Measurements from ENCODE around the gene ACACA.
A peak's percentile ranks its signal among the peaks of the same experiment; 100 is the strongest.
"Not testable (repeated sequence)": the region's sequence is repeated elsewhere in the genome, so short reads cannot be mapped to it uniquely, and the experiment has no call there.

ACACA gene

GRCh38 chr17:37359682-37360188 is 46.9 kb downstream of the ACACA start:
- H3K4me3 ChIP-seq (ENCODE audit: low read length): peak overlapping the region; percentile 23
- peak; percentile 40 for DNase-seq (ENCODE audit: low read depth)
- no peak for TF ChIP-seq CTCF (IDR thresholded peaks at IDR 0.05; ENCODE audit: insufficient read depth, low read depth, low read length, missing control alignments)

DNA sequence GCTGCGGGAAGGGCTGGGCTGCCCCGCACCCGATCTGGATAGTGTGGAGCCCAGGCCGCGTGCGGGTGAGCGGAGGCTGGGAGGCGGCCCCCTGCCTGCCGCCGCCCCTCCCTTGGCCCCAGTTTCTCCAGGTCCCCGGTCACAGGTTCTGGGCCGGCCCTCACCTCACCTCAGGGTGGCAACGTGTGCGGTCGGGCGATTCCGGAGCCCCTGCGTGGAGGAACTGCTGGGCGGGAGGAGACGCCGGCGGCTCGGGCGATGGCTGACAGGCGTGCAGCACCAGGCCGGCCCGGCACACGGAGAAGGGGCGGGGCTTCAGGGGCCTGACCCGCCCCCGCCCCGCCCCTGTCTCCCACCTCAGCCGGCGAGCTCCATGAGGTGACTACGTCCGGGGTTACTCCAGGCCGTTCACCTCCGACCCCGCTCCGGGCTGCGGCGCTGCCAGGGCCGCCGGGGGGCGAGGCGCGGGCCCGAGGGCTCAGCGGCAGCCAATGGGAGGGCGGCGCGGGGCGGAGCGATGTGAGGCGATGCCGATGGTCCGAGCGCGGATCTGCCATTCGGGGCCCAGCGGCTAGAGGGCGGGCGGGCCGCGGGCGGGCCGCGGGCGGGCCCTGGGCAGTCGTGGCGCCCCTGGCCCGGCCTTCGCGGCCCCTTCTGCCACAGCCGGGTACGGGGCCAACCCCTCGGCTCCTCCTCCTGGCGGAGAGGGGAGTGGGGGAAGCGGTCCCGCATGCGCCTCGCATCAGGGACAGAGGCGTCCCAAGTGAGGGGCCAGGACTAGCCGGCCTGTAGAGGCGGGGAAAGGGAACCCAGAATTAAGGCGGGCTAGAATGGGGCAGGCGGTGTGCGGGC is 47.6 kb downstream of the ACACA start:
- peak; percentile 79 for DNase-seq (ENCODE audit: low read depth)
- peak overlapping the region; percentile 93 for H3K4me3 ChIP-seq (ENCODE audit: low read length)
- no peak for TF ChIP-seq CTCF (IDR thresholded peaks at IDR 0.05; ENCODE audit: insufficient read depth, low read depth, low read length, missing control alignments)

DNA sequence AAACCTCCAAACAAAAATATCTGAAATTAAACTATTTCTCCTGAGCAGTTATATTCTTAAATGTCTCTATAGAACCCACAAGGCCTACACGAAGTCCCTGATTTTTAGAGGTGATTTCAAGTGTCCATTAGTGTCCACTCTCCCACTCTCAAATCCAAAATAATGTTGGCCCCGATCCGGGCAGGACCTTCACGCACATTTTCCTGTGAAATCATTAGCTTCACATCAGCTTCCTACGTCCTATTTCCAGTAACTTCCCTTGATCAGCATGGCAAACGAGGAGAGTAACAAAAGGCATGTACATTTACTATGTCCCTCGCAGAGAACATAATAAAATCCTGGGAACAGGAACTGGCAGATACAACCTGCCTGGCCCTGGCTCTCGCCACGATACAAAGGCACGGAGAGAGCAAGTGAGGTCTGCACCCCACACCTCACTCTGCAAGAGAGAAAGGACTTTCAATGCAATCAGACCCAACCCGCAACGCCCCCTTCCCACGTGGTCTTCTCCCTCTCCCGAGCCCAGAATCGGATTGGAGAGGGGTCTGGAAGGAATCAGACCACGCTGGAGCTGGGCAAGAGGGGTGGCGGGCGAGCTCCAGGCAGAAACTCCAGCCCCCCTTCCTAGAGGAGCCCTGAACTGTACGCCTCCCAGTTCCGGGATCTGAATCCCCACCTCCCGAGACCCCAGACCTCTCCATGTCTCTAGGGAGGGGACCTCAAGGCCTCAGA is 48.4 kb downstream of the ACACA start:
- peak; percentile 43 for DNase-seq (ENCODE audit: low read depth)
- TF ChIP-seq CTCF (IDR thresholded peaks at IDR 0.05; ENCODE audit: insufficient read depth, low read depth, low read length, missing control alignments): no peak

DNA sequence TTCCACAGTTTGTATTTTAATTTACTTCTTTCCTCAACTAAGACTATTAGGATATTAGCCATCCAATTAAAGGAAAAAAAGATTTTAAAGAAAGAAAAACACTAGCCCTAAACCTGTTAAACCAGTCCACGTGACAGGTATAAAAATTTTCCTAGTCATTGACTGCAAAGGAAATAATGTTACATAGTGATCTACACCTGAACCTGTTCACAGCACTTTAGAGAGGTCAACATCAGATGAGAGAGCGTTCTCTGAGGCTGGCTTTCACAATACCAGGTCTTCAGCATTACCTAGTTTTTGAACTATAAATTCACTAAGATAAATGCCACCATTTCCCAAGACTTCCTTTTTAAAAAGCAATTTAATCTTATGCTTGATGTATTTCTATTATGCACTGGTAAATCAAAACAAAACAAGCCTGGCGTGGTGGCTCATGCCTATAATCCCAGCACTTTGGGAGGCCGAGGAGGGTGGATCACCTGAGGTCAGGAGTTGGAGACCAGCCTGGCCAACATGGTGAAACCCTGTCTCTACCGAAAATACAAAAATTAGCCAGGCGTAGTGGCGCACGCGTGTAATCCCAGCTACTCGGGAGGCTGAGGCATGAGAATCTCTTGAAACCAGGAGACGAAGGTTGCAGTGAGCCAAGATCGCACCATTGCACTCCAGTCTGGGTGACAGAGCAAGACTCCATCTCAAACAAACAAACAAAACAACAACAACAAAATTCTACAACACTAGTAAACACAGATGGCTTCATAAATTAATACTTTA is 49.7 kb downstream of the ACACA start:
- H3K4me3 ChIP-seq (ENCODE audit: low read length): peak overlapping the region; percentile 93
- DNase-seq (ENCODE audit: low read depth): peak; percentile 62

More for the DNA sequence above, 48.4 kb downstream of the ACACA start:
- peak overlapping the region; percentile 93 for H3K4me3 ChIP-seq (ENCODE audit: low read length)

- DNase-seq (ENCODE audit: low read depth); H3K4me3 ChIP-seq (ENCODE audit: low read length): not testable (repeated sequence)
Measured at GRCh38 chr17:37346863-37347402, 59.7 kb downstream of the ACACA start.

GRCh38 chr17:37344519-37344918 is 62.1 kb downstream of the ACACA start:
- no peak overlapping the region for H3K4me3 ChIP-seq (ENCODE audit: low read length)
- no peak for DNase-seq (ENCODE audit: low read depth)
- TF ChIP-seq CTCF (IDR thresholded peaks at IDR 0.05; ENCODE audit: insufficient read depth, low read depth, low read length, missing control alignments): no peak

- no peak overlapping the region for H3K4me3 ChIP-seq (ENCODE audit: low read length)
- no peak for TF ChIP-seq CTCF (IDR thresholded peaks at IDR 0.05; ENCODE audit: insufficient read depth, low read depth, low read length, missing control alignments)
- no peak for DNase-seq (ENCODE audit: low read depth)
Measured at GRCh38 chr17:37342589-37342988, 64.0 kb downstream of the ACACA start.

Data from epithelial cell of esophagus (primary cell).